Hematopoietic multipotent progenitor cell treated with erythropoietin and hydrocortisone succinate and interleukin-3 and kit ligand, for 17 days (in vitro differentiated cells): ENCODE results near the gene CTTNBP2NL.

ENCODE experiments used
- DNase-seq: peaks from one replicate; pipeline ENCODE4 v3.0.0-alpha.2; 2015; ENCODE audit warnings: low spot score

CTTNBP2NL gene

DNA sequence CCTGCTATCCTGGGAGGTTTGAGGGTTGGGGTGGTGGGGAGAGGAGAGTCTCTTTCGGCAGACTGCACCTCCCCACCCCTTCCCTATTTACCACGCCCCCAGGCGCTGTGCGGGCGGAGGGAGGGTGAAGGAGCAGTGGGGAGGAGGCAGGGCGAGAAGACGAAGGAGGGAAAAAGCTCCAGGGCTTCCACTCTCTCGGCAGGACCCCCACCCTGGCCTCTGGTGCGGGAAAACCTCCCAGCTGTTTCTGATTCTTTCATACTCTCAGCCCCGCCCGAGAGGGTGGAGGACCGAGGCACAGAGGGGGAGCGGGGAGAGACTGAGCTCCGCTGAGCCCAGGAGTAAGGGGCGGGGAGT, 111.9 kb downstream of the CTTNBP2NL start:
- no peak for DNase-seq

DNA sequence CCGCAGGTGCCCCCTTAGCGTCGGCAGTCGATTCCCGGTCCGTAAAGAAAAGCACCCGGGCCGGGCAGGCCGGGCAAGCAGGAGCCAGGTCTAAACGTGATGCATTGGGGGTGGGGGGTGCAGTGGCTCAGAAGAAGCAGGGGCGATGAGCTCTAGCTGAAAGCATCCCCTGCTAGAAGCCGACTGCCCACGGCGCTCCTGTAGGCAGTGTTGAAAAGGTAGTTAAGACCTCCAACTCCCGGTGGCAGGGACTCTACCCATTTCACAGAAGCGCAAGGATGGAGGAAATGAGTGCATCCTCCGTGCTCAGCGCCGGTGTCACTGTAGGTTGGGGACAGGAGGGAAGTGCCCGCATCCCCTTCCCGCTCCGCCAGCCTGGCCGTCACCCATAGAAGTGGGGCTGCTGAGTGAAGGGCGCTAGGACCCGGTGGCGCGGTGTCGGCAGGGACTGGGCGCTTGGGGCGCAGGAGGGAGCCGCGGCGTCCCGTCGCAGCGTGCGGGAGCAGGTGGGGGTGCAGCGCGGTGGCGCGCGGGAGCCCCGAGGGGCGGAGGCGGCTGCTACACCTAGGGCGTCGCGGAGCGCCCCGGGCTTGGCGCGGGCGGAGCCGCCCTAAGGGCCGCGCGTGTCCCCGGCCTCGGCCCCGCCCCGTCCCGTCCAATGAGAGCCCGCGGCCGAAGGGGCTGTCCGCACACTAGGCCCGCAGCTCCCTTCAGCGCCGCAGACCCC, 112.4 kb downstream of the CTTNBP2NL start, which contains the start of gene WNT2B:
Gene WNT2B, plus strand, starts transcription at position 688 of the 727 bp plus-strand sequence. CDS start 298 bp downstream, outside the sequence.
- no peak for DNase-seq

DNA sequence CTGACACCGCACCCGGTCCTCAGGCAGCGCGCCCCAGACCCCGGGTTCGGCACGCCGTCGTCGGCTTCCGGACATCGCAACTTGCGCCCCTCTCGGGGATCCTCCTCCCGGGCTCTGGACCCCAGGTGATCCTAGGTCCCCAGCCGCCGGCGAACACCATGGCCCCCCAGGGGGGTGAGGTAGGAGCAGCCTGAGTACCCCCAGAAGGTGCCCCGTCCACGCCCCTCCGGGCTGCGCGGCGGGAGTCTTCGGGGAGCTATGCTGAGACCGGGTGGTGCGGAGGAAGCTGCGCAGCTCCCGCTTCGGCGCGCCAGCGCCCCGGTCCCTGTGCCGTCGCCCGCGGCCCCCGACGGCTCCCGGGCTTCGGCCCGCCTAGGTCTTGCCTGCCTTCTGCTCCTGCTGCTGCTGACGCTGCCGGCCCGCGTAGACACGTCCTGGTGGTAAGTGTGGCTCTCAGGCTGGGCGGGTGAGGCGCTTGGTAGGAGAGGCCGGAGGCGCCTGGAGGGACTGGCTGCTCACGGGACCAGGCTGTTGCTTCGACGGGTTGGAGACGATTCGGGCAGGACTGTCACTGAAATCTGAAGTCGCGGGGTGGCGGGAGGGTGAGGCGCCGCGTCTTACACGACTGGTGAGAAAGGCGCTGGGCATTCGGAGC, 113.1 kb downstream of the CTTNBP2NL start:
- DNase-seq: no peak

DNA sequence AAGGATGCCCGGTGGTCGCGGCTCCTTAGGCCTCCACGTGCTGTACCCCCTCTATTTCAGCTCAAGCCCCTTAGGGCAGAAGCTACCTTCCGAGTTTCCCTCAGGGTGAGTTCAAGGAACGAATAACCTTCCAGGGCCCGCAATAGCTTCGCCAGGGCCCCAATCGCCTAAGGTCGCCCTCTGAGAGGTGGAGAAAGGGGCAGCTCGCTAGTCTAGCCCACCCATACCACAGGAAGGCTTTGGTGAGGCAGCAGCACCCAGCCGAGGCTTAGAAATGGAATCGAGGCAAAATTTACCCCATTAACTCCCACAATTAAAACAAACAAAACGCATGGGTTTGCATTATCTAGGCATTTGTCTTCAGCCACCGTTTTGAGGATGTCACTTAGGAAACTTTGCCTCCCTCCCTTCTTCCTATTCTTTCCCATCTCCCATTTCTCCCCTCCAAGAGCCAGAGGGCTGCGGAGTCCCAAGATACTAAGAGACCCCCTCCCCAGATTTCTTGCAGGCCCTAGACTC, 113.7 kb downstream of the CTTNBP2NL start:
- DNase-seq: no peak

DNA sequence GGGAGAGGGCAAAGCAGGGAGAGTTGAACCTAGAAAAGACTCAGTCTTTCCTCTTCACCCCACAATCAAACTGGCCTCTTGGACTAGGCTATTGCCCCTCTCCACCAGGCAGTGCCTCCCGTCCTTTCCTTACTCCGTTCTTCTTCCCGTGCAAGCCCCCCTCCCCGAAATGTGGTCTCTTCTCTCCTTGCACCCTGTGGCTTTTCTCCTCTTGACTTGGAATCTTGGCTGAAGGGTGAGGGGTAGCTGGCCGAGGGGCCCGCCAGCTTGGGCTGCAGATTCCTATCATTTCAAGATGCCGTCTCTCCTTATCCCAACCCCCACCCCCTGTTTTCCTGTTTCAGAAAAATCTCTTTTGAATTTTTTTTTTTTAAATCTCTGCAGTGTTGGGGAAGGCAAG, 114.3 kb downstream of the CTTNBP2NL start:
- DNase-seq: no peak
